Endothelial cell of umbilical vein (primary cell): ENCODE measurements around the gene RAB31. TPM values are rescaled to one million over a fixed set of nuclear protein-coding genes. Genes with fewer than 3 reads are reported as not detected.

Experiments used
- BruUV-seq: library from RNA; stranded (reverse); fragments of 400-500 nt; replicated peaks from 2 replicates; lab custom pipeline; 2021; lab: Mats Ljungman, UMichigan
- CTCF ChIA-PET: fragments of 300-600, 350-600 bp; sonication (Branson Sonifier 250); formaldehyde crosslinking; loops from one replicate; lab custom pipeline; 2021; ENCODE audit warnings: antibody characterized with exemption, inconsistent platforms; lab: Charles Lee
- POLR2A ChIA-PET: fragments of 300-600, 350-600 bp; sonication (Branson Sonifier 250); formaldehyde crosslinking; loops from one replicate; lab custom pipeline; 2021; ENCODE audit warnings: antibody characterized with exemption, inconsistent platforms; lab: Charles Lee
- DNase-seq: peaks from one replicate; pipeline ENCODE4 v3.0.0-alpha.2; 2011; ENCODE audit warnings: low read depth, low spot score
- FAIRE-seq: peaks from 2 replicates; lab custom pipeline; 2011; peaks lifted over from hg19 to GRCh38; lab: Jason Lieb, UNC
- H2AFZ ChIP-seq: 2 replicates; pipeline ENCODE4 v1.6.0; 2012; ENCODE audit warnings: low read depth, low read length, control low read depth, inconsistent platforms
- H3K27ac ChIP-seq: 2 replicates; pipeline ENCODE4 v1.5.1; 2011; ENCODE audit warnings: low read depth, mild to moderate bottlenecking, control low read depth, low read length, moderate library complexity; ENCODE audit not compliant: insufficient read depth
- H3K27me3 ChIP-seq, 2 experiments: 2 replicates each; pipeline versions ENCODE4 v1.6.0 to v1.6.1; 2011; ENCODE audit warnings: low read length in 2 of 2, mixed read lengths in 1 of 2; ENCODE audit not compliant: control insufficient read depth in 2 of 2, insufficient read depth in 2 of 2
- H3K36me3 ChIP-seq, 2 experiments: 2 replicates in 1 of 2; 3 replicates in 1 of 2; pipeline ENCODE4 v1.5.1; 2011; ENCODE audit warnings: low read length in 2 of 2, mild to moderate bottlenecking in 1 of 2, moderate library complexity in 1 of 2; ENCODE audit not compliant: control insufficient read depth in 2 of 2, insufficient read depth in 2 of 2; ENCODE audit errors: extremely low read depth in 1 of 2
- H3K4me1 ChIP-seq: 3 replicates; pipeline ENCODE4 v1.5.1; 2011; ENCODE audit warnings: mild to moderate bottlenecking, low read length; ENCODE audit not compliant: control insufficient read depth, insufficient read depth; ENCODE audit errors: extremely low read depth
- H3K4me2 ChIP-seq: 2 replicates; pipeline ENCODE4 v1.6.1; 2011; ENCODE audit warnings: low read length, control low read depth, mixed read lengths; ENCODE audit not compliant: insufficient read depth
- H3K4me3 ChIP-seq, 3 experiments: fragments of 200-600 bp in 1 of 3; sonication (generic), shearing (Covaris generic) in 1 of 3; replicated peaks in 1 of 3; 2 replicates each; pipeline ENCODE4 v1.5.1; 2011 to 2016; ENCODE audit warnings: control low read depth in 3 of 3, low read length in 3 of 3, mild to moderate bottlenecking in 2 of 3, inconsistent platforms in 1 of 3, low read depth in 1 of 3, moderate library complexity in 1 of 3; ENCODE audit not compliant: insufficient read depth in 1 of 3
- H3K79me2 ChIP-seq: 2 replicates; pipeline ENCODE4 v1.6.0; 2012; ENCODE audit warnings: low read length, inconsistent platforms; ENCODE audit not compliant: control insufficient read depth, insufficient read depth
- H3K9ac ChIP-seq: replicated peaks from 2 replicates; pipeline ENCODE3; 2011; ENCODE audit warnings: low read length, control low read depth; ENCODE audit not compliant: insufficient read depth; ENCODE audit errors: extremely low read depth
- H3K9me1 ChIP-seq: replicated peaks from 3 replicates; pipeline ENCODE4 v1.6.0; 2011; ENCODE audit warnings: mild to moderate bottlenecking, low read length; ENCODE audit not compliant: control insufficient read depth, insufficient read depth; ENCODE audit errors: extremely low read depth
- H3K9me3 ChIP-seq: replicated peaks from 2 replicates; pipeline ENCODE4 v1.5.1; 2012; ENCODE audit warnings: low read length, inconsistent platforms; ENCODE audit not compliant: control insufficient read depth, insufficient read depth
- H4K20me1 ChIP-seq: replicated peaks from 2 replicates; pipeline ENCODE3; 2011; ENCODE audit warnings: mild to moderate bottlenecking, low read length; ENCODE audit not compliant: control insufficient read depth, insufficient read depth; ENCODE audit errors: extremely low read depth
- CTCF ChIP-seq, 2 donors: IDR thresholded peaks; 1 replicate in 1 of 2; 2 replicates in 1 of 2; pipeline ENCODE4 v1.5.1; 2011; ENCODE audit warnings: low read length in 2 of 2, mild to moderate bottlenecking in 2 of 2, moderate library complexity in 2 of 2, control low read depth in 1 of 2, inconsistent platforms in 1 of 2, low read depth in 1 of 2; ENCODE audit not compliant: insufficient read depth in 1 of 2; ENCODE audit errors: extremely low read depth in 1 of 2
- EZH2 ChIP-seq: IDR thresholded peaks from 2 replicates; pipeline ENCODE4 v1.6.1; 2012; ENCODE audit warnings: borderline replicate concordance, low read depth, mild to moderate bottlenecking, moderate library complexity, low read length, inconsistent platforms; ENCODE audit not compliant: severe bottlenecking
- FOS ChIP-seq: IDR thresholded peaks from 2 replicates; pipeline ENCODE4 v1.6.1; 2011; ENCODE audit warnings: mild to moderate bottlenecking, low read length, moderate library complexity, borderline replicate concordance; ENCODE audit not compliant: insufficient read depth
- GATA2 ChIP-seq: IDR thresholded peaks from 2 replicates; pipeline ENCODE4 v1.7.0; 2011; ENCODE audit warnings: low read depth, mild to moderate bottlenecking, moderate library complexity, mixed read lengths, low read length; ENCODE audit not compliant: insufficient read length, insufficient read depth
- JUN ChIP-seq: IDR thresholded peaks from 2 replicates; pipeline ENCODE4 v1.6.1; 2011; ENCODE audit warnings: borderline replicate concordance, low read depth; ENCODE audit not compliant: insufficient read length, insufficient read depth
- MAX ChIP-seq: IDR thresholded peaks from 2 replicates; pipeline ENCODE4 v1.6.1; 2011; ENCODE audit not compliant: insufficient read depth, insufficient read length
- MYC ChIP-seq: IDR thresholded peaks from one replicate; pipeline ENCODE4 v1.6.1; 2011; ENCODE audit warnings: mild to moderate bottlenecking, low read depth, low read length
- POLR2A ChIP-seq: IDR thresholded peaks from 2 replicates; pipeline ENCODE4 v1.6.1; 2012; ENCODE audit warnings: low read depth, mild to moderate bottlenecking, control low read depth, low read length
- POLR2AphosphoS5 ChIP-seq: IDR thresholded peaks from 2 replicates; pipeline ENCODE4 v1.6.1; 2012; ENCODE audit warnings: low read depth, mild to moderate bottlenecking, control low read depth, low read length, moderate library complexity; ENCODE audit not compliant: insufficient read depth
- dilution Hi-C: fragments of 300-500 bp; cut with MboI; formaldehyde crosslinking; loops from one replicate; pipeline ENCODE4 v1.15.0; 2019; ENCODE audit warnings: low sequenced_read_pairs; ENCODE audit not compliant: extremely low pct_ligation_motif_present
- intact Hi-C: fragments of 100-400 bp; cut with micrococcal nuclease; formaldehyde crosslinking; loops from one replicate; pipeline ENCODE4 v1.10.0; 2022
- polyA plus RNA-seq, 4 experiments: library from polyadenylated mRNA; depleted of rRNA in 3 of 4; stranded (reverse) in 3 of 4; unstranded in 1 of 4; fragments of >200 nt; gene quantifications; 2 replicates each; pipeline versions ENCODE4 v1.2.1 to v1.2.3, GENCODE V29; 2011 to 2012; ENCODE audit warnings: missing spikeins in 1 of 4
- total RNA-seq: library from RNA; stranded (reverse); gene quantifications from 2 replicates; pipeline ENCODE4 v1.2.3, GENCODE V29; 2021

RAB31 gene
- total and polyA plus RNA-seq, 2 donors (not counting 3 experiments of a cell fraction or from before 2014, with no cell fraction given) = 30.5 TPM

DNA sequence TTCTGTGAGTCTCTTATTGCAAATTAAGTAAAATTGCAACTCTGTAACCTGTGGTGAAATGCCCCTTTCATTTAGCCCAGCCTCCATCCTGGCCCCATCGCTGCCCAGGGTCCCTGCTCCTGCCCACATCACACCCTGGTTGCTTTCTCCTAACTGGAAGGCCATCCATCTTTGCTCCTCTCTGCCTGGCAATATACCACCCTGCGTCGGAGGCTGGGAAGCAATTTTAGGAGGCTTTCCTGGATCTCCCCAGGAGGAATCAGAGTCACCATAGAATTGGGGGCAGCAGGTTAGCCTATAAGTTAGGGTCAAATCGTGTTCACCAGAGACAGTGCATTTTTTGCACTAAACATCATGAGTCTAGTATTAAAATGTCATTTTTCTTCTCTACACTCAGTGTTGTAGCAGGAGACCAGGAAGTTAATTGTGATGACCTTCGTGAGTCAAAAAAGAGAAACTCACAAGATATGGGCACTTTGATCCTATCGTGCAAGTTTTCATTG, 163.2 kb downstream of the RAB31 start:
- Histone ChIP-seq H3K9me3 (no peaks in the 10 kb centered on the region), H4K20me1 (no peaks in the 10 kb centered on the region), H3K79me2 (no peaks in the 10 kb centered on the region), H3K4me1 (peaks cover 31% of the 10 kb centered on the region), H3K36me3 (no peaks in the 10 kb centered on the region), H3K27me3 (no peaks in the 10 kb centered on the region), H3K4me3 (no peak overlapping the region), H3K27ac (no peak overlapping the region), H3K9me1 (no peaks in the 10 kb centered on the region), H3K4me2 (no peak overlapping the region), H3K9ac (no peak overlapping the region), H2AFZ (peak overlapping the region; percentile 26)
- ChIA-PET POLR2A (no interaction called here), CTCF (interaction anchor here (1.1 kb wide), 1 partner anchor 9 kb away, joined by 3 read pairs; no protein-coding TSS in a partner anchor)
- BruUV-seq = no TSS peak
- FAIRE-seq (no peak), DNase-seq (no peak)
- TF ChIP-seq GATA2 = no peak
- no peak for TF ChIP-seq FOS
- no peak for TF ChIP-seq POLR2AphosphoS5
- TF ChIP-seq MAX = no peak
- TF ChIP-seq JUN = no peak
- TF ChIP-seq MYC = no peak
- no peak for TF ChIP-seq EZH2
- no peak for TF ChIP-seq POLR2A
- no peak for TF ChIP-seq CTCF (IDR thresholded peaks at IDR 0.05; ENCODE audit: extremely low read depth in 1 of 2, insufficient read depth in 1 of 2, low read depth in 1 of 2, low read length in 2 of 2)
- dilution Hi-C loops = no loop called here
- intact Hi-C loops = no loop called here
